NT2/D1 (cell line): ENCODE results near the gene LMOD1.

Source experiments
- YY1 ChIP-seq: IDR thresholded peaks from 2 replicates; pipeline ENCODE4 v1.6.1; 2011; ENCODE audit not compliant: insufficient read length, insufficient read depth
- ZNF274 ChIP-seq: IDR thresholded peaks from 2 replicates; pipeline ENCODE4 v1.6.1; 2011; ENCODE audit warnings: mild to moderate bottlenecking, low read depth, low read length

GRCh38 chr1:201917362-201918033, 28.9 kb downstream of the LMOD1 start:
- no peak for TF ChIP-seq ZNF274
- TF ChIP-seq YY1, result no peak
